ENCODE measurements around the gene PSMD14.
"Not testable (repeated sequence)": the region's sequence is repeated elsewhere in the genome, so short reads cannot be mapped to it uniquely, and the experiment has no call there.

PSMD14 gene

DNA sequence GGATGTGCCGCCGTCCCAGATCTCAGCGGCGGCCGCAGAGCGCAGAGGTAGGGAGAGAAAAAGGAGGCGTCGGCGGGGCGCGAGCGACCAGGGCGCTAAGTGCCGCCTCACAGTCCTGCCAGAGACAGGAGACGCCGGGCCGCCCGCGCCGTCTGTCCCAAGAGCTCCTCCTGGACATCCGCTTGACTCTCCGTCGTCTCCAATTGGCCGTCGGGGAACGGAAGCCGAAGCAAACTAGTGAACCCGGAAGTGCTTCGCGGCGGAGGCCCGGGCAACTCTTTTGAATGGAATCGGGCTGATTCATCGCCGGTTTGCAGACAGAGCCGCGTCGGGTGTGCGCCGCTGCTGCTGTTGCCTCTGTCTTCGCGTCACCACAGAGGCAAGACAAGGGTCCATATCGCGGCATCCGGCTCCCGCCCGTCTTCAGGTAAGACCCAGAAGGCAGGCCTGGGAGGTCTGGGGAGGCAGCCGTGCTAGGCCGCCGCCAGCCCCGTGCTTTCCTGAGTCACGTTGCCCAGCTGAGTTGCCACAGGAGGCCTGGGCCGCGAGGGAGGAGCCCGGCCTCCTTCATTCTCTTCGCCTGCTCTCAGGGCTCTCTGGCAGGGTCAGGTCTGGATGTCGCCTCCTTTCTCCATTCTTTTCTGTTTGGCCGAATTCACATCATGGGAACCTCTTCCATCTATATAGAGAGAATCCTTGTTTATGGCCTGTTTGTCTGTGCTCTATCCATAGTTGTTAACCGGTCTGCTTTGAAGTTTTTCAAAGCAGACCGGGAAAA, at the start of gene PSMD14:
TSS of gene PSMD14 (plus strand) at position 248 of the 778 bp plus-strand sequence. CDS start 10,401 bp downstream, outside the sequence.
- DNase-seq = peak; percentile 92

DNA sequence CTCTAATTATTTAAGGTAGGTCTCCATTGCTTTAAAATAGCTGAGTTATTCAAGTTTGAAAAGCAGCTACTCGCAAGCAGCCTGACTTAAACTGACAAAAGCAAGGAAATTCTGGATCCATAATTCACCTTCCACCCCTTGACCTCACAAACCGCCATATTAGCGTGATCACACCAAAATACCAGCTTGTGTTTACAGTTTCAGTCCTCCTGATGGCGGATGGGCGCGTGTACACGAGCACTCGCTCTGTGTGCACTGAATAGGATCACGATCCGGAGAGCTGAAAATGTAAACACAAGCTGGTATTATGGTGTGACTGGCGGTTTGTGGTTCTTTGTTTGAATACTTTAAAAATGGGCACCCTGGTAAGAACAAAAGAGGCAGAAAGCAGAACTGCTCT, 42.4 kb upstream of the PSMD14 start:
- DNase-seq = no peak

DNA sequence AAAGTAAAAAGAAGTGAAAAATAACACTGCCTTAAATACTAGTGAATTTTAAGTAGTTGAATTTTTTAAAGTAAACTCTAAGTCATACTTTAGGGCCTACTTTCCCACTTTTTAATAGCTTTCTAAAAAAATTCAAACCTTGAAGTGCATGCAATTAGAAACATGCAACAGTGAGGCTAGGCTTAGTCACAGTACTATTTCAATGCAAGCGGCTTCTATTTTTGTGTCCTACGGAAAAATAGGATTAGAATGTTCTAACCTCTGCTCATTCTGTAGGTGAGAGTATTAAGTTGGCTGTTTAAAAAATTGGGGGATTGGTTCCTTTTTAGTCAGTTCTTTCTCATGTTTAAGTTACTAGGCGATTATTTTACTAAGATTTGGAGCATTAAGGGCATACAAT, 39.1 kb upstream of the PSMD14 start:
- no peak for DNase-seq

DNA sequence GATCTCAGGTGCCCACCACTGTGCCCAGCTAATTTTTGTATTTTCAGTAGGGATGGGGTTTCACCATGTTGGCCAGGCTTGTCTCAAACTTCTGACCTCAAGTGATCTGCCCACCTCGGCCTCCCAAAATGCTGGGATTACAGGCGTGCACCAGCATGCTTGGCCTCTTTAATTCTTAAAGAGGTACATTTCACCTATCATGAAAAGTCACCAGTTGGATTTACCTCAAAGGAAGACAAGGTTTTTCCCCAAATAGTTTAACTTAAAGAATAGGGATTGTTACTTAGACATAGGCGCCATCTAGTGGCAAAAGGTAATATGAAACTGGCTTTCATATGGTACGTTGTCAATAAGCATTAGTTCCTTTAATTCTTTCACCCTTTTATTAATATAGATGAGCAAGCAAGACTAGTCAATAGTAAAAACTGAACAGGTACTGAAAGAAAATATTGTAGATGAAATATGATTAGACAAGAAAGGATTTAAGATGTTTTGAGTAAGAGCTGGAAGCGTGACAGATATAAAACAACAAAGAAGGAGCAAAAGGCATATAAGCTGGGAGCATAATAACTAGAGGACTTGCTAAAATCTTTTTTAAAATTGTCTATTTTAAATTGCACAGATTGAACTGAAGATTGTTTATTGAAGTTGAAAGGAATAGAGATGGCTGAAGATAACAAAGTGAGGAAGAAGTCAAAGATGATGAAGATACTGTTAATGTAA, 35.0 kb upstream of the PSMD14 start:
- no peak for DNase-seq

DNA sequence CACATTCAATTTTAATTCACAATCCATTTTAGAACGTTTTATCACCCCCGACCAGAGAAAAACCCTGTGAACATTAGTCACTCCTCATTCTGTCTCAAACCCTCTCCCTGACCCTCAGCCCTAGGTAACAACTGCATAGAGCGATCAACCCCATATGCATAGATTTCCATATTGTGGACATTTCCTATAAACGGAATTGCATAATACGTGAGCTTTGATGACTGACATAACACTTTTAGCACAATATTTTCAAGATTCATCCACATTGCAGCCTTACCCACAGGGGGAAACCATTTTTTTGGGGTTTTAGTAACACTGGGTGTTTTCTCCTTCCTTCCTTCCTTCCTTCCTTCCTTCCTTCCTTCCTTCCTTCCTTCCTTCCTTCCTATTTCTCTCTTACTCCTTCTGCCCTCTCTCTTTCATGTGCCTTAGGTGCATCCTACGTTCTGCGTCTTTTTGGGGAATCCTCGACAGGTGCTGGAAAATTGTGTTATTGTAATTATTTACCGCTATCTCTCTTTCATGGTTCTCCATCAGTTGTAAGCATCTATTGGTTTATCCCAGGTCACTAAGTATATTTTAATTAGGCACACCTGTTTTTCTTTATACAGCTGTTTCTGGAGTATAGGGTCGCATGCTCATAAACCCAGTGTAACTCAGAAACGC, 29.5 kb upstream of the PSMD14 start:
- peak; percentile 71 for DNase-seq

DNA sequence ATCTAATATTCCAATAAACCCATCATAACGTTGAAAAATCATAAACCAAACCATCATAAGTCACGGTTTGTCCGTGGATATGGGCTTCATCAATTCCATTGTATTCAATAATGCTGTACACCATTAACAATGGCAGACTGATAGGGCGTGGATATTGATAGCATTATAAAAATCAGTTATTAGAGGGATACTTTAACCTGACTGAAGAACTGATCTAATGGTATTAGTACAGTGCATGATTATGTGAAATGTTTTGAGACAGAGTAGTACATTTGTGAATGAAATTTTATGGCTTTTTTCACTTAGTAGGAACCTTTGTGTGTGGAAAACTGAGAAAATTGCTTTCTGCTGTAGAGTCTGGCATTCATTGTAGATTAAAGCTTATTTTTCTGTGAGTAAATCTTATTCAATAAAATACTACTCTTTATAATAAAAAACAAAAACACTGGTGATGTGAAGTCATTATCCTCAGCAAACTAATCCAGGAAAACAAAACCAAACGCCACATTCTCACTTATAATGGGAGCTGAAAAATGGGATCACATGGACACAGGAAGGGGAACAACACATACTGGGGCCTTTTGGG, 28.9 kb upstream of the PSMD14 start:
- DNase-seq = not testable (repeated sequence)

DNA sequence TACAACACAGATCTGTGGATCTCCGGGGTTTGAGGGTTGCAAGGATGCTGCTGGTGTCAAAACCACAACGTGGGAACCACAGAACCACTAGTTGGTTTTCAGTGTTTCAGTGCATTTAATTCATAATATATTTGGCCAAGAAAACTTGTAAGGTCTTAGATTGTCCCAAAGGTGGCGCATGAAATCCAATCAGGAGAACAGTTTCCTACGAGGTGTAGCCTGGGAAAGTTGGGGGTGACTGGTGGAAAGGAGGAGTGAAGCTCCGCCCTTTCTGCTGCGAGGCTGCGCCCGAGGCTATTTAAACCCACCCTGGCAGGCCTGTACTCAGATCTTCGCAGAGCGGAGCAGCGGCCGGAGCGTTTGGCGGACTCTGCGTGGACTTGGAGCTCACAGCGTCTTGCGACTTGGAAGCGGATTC, 27.3 kb upstream of the PSMD14 start:
- peak; percentile 86 for DNase-seq

DNA sequence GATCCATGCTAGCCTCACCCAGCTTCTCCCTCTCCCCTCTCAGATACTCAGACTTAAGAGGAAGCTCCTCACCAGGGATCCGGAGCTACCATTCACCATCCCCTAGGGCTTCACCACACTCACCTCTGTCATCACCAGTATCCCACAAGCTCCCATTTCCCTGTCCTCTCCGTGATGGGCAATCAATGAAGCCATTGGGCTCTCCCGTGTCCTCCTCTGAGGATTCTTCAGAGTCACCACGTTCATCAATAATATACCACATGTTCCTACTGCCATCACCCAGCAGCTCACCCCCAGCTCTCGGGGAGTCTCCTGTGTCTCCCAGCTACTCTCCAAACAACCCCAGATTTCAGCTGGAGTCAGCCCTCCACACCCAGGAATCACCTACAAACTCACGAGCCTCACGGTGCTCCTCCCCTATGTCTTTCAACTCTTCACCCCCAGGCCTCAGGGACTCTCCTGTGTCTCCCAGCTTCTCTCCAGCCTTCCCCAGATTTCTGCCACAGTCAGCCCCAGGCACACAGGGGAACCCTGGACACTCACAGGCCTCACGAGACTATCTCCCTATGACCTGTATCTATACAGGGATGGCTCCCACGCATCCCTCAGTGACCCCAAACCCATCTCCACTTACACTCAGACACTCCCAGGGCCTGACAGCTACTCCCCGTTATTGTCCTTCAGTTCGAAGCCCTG, 26.5 kb upstream of the PSMD14 start:
- peak; percentile 61 for DNase-seq

DNA sequence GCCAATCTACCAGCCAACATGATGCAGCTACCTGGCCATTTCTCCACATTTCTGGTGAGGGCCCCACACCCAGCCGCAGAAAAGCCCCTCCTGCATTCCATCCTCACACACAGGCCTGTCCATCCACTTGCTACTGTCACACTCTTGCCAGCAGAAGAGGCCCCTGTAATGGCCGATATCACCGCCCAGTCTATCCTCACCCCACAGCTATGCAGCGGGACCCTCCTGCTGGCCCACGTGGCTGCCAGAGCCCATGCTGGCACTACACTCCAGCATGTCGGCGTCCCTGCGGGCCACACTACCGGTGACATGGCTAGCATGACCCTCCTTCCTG, 25.9 kb upstream of the PSMD14 start:
- DNase-seq = peak; percentile 62

DNA sequence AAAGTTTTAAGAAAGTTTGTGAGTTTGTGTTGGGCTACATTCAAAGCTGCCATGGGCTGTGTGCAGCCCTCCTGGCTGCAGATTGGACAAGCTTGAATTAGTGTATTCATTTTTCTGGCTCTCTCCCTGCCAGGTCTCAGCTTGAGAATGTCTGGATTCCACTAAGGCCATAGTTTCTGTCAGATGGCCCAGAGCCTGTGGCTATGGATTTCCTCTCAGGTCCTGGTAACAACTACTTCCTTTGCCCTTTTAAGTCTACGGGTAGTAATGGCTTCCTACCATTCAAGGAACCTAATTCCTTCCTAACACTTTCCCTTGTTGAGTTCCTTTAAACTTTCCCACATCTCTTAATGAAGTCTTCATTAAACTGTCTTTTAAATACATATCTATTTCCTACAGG, 24.3 kb upstream of the PSMD14 start:
- no peak for DNase-seq

DNA sequence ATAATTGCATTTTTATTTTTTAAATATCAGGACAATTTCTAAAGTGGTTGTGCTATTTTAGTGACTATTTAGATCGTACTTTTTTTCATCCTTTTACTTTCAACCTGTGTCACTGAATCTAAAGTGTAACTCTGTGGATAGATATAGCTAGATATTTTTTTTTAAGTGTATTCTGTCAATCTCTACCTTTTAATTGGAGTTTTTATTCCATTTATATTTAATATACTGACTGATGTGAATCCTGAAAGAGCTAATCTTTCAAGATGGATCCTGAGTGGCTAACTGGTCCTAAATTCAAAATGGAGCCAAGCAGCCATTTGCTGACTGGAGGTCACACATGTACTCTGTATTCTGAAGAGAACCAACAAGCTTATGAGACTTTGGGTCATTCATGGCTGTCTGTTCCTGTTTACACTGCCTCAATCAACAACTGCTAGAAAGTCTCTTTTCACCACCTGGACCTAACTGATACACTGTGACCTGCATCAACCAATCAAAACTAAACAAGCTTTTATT, 4.6 kb upstream of the PSMD14 start:
- no peak for DNase-seq

DNA sequence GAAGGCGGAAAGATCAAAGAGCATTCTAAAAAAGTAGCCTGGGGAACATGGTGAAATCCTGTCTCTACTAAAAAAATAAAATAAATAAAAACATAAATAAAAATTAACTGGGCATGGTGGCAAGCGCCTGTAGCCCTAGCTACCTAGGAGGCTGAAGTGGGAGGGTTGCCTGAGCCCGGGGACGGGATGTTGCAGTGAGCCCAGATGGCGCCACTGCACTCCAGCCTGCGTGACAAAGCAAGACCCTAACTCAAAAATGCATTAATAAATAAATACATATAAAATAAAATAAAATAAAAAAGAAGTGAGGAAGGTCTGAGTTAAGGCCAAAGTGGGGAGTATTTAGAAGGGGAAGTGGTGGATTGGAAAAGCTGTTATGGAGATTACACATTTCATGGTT, 1.3 kb upstream of the PSMD14 start:
- no peak for DNase-seq

DNA sequence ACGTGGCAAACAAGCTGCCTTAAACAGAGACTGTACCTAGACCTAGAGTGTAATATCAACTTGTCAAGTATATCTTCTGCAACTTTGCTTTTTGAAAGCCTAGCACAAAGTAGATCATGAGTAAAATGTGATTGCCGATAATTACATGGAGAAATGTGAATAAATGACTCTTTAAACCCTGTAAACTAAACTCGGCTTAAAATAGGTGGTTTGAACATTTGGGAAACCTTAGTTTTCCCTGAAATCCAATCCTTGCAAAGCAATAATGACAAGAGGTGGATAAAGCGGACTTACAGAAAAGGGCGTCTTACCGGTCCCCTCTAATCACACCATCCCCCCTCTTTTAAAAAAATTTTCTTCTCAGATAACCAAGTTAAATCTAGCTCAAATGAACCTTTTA, 549 bp upstream of the PSMD14 start:
- DNase-seq = no peak

DNA sequence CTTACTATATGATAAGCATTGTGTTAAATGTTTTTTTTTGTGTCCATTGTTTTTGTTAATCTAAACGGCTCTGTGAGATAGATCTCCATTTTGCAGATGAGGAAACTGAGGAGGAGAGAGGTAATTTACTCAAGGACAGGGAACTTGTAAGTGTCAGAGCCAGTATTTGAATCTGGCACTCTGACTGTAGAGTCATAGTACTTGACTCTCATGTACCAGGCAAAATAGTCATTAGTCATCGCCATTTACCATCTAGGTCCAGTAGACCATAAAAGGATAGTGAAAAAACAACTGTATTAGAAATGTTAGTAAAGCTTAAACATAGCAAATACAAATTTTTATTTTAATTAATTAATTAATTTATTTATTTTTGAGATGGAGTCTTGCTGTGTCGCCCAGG, 4.8 kb downstream of the PSMD14 start:
- DNase-seq = no peak

DNA sequence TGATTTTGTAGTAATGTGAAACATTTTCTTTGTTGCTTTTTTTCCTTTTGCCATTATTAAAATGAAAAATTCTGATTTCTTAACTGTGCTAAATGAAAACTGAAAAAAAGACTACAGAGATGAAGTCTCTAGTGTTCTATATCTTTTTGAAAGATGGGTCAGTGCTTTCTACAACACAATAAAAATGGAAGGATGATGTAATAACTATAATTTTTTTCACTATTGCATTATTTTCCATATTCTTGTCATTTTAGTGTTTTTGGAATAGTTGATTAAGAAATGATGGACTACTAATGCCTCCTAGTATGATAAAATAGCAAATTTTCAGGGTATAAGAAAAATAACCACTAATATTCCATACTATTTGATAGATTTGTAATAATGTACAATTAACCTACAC, 7.2 kb downstream of the PSMD14 start:
- no peak for DNase-seq

DNA sequence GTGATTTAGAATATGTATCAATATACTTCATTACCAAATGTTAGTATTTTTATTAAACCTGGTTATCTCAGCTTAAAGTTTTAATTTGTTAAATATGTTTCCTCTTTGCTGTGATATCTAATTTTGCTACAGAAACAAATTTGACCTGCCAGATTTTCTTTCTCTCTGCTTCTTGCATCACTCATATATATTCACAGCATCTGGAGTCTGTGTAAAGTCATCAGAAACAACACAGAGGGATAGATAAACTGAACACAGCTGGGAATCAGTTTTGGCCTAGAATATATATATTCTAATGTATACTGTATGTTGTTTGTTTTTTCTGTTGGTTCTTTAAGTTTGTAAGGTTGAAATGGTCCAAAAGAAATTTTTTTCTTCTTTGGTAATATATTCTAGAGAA, 8.5 kb downstream of the PSMD14 start:
- no peak for DNase-seq

DNA sequence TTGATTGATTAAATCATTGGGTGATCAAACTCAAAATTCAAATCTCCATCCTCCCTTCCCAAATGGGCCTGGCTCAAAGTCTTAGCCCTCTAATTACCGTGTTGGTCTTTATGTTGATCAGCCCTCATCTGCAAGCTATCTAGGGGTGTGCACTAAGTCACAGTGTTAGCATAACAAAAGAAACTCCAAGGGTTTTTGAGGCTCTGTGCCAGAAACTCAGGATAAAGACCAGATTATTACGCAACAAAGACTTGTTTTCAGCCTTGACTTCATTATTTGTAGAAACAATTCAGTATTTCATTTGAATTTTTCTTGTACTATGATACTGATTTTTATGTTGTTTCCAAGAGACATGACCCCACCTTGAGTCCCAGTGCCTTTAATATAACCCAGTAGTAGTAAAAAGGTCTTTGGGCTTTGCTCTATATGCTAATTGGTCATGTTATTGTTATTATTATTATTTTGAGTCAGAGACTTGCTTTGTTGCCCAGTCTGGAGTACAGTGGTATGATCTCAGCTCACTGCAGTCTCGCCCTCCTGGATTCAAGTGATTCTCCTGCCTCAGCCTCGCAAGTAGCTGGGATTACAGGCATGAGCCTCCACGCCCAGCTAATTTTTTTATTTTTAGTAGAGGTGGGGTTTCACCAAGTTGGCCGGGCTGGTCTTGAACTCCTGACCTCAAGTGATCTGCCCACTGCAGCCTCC, 13.9 kb downstream of the PSMD14 start:
- DNase-seq = no peak

DNA sequence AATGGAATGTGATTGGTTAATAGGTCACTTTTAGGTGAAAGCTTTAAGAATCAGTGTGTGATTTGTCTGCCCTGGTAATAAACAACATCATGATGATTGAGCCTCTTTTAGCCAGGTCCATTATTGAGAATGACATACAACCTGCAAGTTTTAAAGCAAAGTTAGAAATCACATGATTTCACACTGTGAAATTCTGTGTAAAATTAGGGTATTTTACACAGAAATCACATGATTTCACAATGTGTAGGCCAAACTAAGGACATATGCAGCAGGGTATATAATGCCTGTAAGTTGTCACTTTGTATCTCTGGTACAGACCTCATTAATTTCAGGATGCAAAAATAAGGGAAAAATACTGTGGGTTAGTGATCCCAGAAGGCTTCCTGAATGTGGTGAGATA, 16.7 kb downstream of the PSMD14 start:
- no peak for DNase-seq

DNA sequence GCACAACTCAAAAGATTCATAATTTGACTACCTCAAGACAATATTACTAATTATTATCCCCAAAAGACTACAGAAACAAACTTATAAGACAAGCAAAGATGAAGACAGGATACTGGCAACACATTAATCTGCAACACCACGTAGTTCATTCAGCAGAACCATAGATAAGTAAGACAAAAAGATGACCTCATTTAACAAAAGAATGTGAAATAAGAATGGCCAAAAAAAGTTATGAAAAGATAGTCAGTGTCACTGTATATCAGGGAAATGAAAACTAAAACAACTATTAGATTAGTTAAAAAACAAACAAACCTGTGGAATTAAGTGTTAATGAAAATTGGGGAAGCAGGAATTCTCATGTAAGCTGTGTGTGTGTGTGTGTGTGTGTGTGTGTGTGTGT, 19.4 kb downstream of the PSMD14 start:
- no peak for DNase-seq

DNA sequence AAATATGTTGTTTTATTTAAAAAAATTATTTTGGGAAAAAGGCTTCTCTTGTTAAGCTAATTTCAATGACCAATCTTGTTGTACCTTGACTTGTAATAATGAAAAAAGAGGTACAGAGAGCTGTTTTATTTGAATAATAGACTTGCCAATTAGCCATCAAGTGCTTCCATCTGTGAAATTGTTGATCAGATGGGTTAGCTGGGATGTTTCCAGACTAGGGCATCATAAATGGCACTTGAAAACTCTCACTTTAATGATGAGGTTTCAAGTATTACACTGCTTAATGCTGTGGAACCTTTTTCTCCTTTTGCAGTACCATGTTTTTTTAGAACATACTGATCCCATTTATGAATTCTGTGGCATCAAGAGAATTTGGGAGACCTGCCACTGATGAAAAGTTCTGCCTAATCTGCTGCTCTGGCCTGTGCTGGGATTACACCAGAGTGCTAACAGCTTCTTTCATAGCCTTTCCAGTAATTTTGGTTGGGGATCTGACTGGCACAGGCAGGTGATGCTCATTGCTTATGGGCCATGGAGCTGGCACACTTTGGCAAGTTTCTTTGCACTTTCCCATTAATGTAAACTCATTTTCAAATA, 24.2 kb downstream of the PSMD14 start:
- no peak for DNase-seq

DNA sequence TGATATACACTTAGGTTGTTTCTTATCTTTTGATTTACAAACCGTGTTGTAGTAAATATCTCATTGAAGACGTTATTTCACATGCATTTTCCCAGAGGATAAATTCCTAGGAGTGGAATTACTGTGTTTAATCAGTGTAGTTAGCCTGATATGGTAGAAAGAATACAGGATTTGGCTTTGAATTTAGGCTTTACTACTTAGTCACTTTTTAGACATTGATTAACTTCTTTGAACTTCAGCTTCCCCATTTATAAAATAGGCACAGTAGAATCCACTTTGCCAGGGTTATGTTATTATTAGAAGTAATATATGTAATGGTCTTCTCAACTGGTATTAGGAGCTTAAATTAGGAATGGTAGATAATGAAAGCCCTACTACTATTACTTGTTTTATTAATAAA, 27.4 kb downstream of the PSMD14 start:
- no peak for DNase-seq

DNA sequence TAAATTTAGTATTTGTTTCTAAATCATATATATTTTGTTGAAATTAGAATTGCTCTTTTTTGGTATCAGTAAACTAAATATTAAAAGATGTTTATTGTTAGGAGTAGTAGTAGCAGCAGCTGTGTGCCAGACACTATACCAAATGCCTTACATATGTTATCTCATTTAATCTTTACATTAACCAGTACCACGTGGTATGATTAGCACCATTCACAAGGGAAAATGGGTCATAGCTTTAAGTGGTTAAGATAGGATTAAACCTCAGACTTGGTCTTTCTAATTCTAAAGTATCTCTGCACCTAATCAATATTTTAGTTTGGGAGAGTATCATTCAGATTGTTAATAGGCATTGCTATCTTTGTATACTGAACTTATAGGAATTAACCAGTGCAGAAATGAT, 29.0 kb downstream of the PSMD14 start:
- DNase-seq = no peak
